Ovary (tissue), 9 donors: Measurements from ENCODE around the gene PSKH1. TPM values are rescaled to one million over a fixed set of nuclear protein-coding genes. Genes with fewer than 3 reads are reported as not detected.
A peak's percentile ranks its signal among the peaks of the same experiment; 100 is the strongest.

Experiments
- DNase-seq, 5 donors: peaks; one replicate each; pipeline ENCODE4 v3.0.0-alpha.2; 2019 to 2020
- H3K27ac ChIP-seq, 2 donors: fragments of 200-600 bp; one replicate each; pipeline versions ENCODE4 v1.5.1 to v1.8.0; 2019 to 2022
- H3K27me3 ChIP-seq: fragments of 200-600 bp; one replicate; pipeline ENCODE4 v1.8.0; 2022
- H3K36me3 ChIP-seq: fragments of 200-600 bp; sonication (generic); one replicate; pipeline ENCODE4 v1.5.1; 2019
- H3K4me1 ChIP-seq: one replicate; pipeline ENCODE4 v1.8.1; 2013; ENCODE audit warnings: mild to moderate bottlenecking, moderate library complexity; ENCODE audit not compliant: insufficient read depth
- H3K4me3 ChIP-seq: fragments of 200-600 bp; sonication (generic); one replicate; pipeline ENCODE4 v1.5.1; 2017
- H3K9me3 ChIP-seq, 2 donors: fragments of 200-600 bp in 1 of 2; sonication (generic) in 1 of 2; one replicate each; pipeline versions ENCODE4 v1.5.1 to v1.8.1; 2013 to 2019; ENCODE audit warnings: mild to moderate bottlenecking in 1 of 2, moderate library complexity in 1 of 2
- EP300 ChIP-seq: sonication (generic); formaldehyde crosslinking; IDR thresholded peaks from one replicate; pipeline ENCODE4 v1.6.1; 2017; ENCODE audit warnings: antibody characterized with exemption
- POLR2A ChIP-seq: fragments of 450-650 bp; IDR thresholded peaks from one replicate; pipeline ENCODE4 v1.6.1; 2017; ENCODE audit warnings: antibody characterized with exemption, mild to moderate bottlenecking, moderate library complexity
- WGBS, 3 donors: extraction: QIAGEN DNeasy Blood & Tissue Kit in 1 of 3; methylation state at CpG; one replicate each; pipeline versions ENCODE4 v1.1.5 to v1.1.7; 2013 to 2017; 5-methylcytosine and 5-hydroxymethylcytosine counted together
- intact Hi-C, 4 donors: fragments of 100-400 bp; cut with DNase I; formaldehyde crosslinking; loops; one replicate each; pipeline versions ENCODE4 v1.11.0 to v1.15.1; 2022 to 2023
- polyA plus RNA-seq, 2 donors: library from polyadenylated mRNA; stranded (reverse); fragments of 200-250 nt in 1 of 2; fragments of 350-450 nt in 1 of 2; fragmentation: Illumina TruSeq in 1 of 2; extraction: RNeasy Lipid Tissue Mini Kit (QIAGEN cat#74804) in 1 of 2; gene quantifications; one replicate each; pipeline ENCODE4 v1.2.3, GENCODE V29; 2013 to 2014
- total RNA-seq, 7 donors: library from RNA; depleted of rRNA in 2 of 7; stranded (reverse); fragments of >200 nt in 2 of 7; fragmentation: NEBNext Ultra II Directional in 3 of 7; extraction: Animal tissue kit (Norgen Biotek cat#: 25700) in 3 of 7; gene quantifications; one replicate each; pipeline versions ENCODE4 v1.1.0 to v1.2.4, GENCODE V29; 2016 to 2023
- TF ChIP-seq, protein P1 (sequence below), 3 donors: fragments of 450-650 bp in 2 of 3; fragments of 200-600 bp in 1 of 3; IDR thresholded peaks; one replicate each; pipeline versions ENCODE4 v1.5.1 to v1.8.0; 2016 to 2022; ENCODE audit warnings: antibody characterized with exemption in 3 of 3, mild to moderate bottlenecking in 1 of 3
- donor health status: DM: no; HTN: no; CAD: no; lungs with moderate emphysema.
- donor health status: DM: no; HTN: no; CAD: no.
- donor health status: Bipolar disorder and iron deficiency.
- donor health status: DM: yes; HTN: yes; CAD: no.
- donor health status: DM: no; HTN: no; CAD: no.
- donor health status: DM: yes; HTN: yes; CAD: no.

The PSKH1 gene
- total and polyA plus RNA-seq, 9 donors: 9.6 to 38.9 (median 26.6) TPM

DNA sequence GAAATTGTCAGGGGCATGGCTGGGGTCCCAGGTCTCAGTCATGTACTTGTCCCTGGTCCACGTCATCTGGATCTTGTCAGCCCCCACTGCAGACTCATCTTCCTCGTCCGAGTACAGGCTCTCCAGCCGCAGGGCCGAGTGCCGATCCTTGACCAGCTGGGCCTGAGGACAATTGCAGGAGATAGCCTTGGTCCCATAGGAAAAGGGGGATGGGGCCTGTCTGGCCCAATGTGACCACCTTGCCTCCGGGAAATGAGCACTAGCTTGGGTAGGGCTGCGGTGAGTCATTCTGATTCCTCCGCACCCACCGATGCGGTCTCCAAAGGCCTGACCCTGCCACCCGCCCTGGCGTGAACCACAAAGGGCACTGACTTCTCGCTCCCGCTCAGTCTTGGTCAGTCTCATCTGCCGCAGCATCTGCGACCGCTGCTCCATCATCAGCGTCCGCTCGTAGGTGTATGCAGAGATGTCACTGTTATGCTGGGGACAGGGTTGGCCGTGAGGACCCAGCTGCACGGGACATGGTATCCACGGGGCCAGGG lies 52.4 kb downstream of the PSKH1 start:
- intact Hi-C loops: no loop called here
- peaks cover 18% of the 10 kb centered on the region for H3K4me1 ChIP-seq
- 84 to 88% (median 85%) methylated on average over 24 of the region's 24 CpGs for WGBS, 3 donors
- DNase-seq: no peak
- H3K27ac ChIP-seq: no peak overlapping the region
- TF ChIP-seq EP300 (no peak), POLR2A (no peak)
- TF ChIP-seq, protein P1, sequence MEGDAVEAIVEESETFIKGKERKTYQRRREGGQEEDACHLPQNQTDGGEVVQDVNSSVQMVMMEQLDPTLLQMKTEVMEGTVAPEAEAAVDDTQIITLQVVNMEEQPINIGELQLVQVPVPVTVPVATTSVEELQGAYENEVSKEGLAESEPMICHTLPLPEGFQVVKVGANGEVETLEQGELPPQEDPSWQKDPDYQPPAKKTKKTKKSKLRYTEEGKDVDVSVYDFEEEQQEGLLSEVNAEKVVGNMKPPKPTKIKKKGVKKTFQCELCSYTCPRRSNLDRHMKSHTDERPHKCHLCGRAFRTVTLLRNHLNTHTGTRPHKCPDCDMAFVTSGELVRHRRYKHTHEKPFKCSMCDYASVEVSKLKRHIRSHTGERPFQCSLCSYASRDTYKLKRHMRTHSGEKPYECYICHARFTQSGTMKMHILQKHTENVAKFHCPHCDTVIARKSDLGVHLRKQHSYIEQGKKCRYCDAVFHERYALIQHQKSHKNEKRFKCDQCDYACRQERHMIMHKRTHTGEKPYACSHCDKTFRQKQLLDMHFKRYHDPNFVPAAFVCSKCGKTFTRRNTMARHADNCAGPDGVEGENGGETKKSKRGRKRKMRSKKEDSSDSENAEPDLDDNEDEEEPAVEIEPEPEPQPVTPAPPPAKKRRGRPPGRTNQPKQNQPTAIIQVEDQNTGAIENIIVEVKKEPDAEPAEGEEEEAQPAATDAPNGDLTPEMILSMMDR (IDR thresholded peaks at IDR 0.05): no peak
- H3K4me3 ChIP-seq: no peak overlapping the region
- no peaks in the 10 kb centered on the region for H3K9me3 ChIP-seq
- no peaks in the 10 kb centered on the region for H3K36me3 ChIP-seq
- H3K27me3 ChIP-seq: no peaks in the 10 kb centered on the region

DNA sequence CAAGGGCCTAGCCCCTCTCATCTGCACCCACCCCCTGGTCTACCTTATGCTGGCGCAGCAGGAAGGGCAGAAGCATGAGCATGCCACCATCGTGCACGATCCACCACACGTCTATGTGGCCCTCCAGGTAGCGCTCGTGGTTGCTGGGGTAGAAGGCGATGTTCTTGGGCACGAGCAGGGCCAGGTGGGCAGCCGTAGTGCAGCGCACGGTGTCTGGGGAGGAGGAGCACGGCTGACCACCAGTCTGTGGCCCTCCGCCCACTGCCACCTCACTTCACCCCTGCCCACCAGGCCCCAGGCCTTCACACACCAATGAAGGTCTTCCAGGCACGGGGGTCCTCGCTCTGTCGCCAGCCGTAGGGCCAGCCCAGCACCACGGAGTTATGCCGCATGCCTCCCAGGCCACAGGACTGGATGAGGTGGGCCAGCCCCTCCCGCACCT lies 53.1 kb downstream of the PSKH1 start:
- 87 to 94% (median 90%) methylated on average over 19 to 20 of the region's 20 CpGs for WGBS, 3 donors
- Histone ChIP-seq H3K4me1 (peaks cover 18% of the 10 kb centered on the region), H3K36me3 (no peaks in the 10 kb centered on the region), H3K27me3 (no peaks in the 10 kb centered on the region), H3K4me3 (no peak overlapping the region), H3K27ac (no peak overlapping the region), H3K9me3 (no peaks in the 10 kb centered on the region)
- intact Hi-C loops: no loop called here
- TF ChIP-seq EP300 (no peak), POLR2A (no peak)
- TF ChIP-seq, protein P1 (IDR thresholded peaks at IDR 0.05): no peak
- no peak for DNase-seq

DNA sequence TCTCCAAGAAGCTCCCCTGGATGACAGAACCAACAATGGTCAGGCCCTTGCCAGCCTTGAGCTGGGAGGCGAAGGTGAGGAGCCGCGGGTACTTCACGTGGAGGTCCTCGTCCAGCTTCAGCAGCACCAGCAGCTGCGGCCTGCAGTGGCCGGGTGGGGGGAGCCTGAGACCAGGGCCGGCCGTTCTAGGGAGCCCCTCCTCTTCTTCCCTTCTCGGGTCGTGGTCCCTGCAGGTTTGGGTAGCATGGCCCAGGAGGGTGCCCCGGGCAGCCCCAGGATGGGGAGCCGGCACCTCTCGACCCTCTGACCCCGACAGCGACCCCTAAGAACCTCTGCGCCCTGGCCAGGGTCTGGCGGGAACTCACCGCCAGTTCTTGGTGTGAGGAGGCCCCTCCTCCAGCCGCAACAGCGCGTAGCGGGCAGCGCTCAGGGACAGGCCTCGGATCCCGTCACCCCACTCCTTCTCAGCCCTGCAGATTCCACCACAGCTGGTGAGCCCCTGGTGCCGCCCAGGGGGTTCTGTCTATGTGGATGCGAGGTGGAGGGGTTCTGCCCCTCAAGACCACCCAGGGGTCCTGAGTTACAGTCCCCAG lies 54.0 kb downstream of the PSKH1 start:
- WGBS, 3 donors: 86 to 88% (median 86%) methylated on average over 18 to 28 of the region's 28 CpGs
- H3K4me3 ChIP-seq: no peak overlapping the region
- TF ChIP-seq, protein P1 (IDR thresholded peaks at IDR 0.05): no peak
- TF ChIP-seq POLR2A: no peak
- no peak for TF ChIP-seq EP300
- H3K9me3 ChIP-seq: no peaks in the 10 kb centered on the region
- H3K36me3 ChIP-seq: no peaks in the 10 kb centered on the region
- DNase-seq: peak in 2 of 5 donors; percentile 36 to 42
- H3K4me1 ChIP-seq: peaks cover 18% of the 10 kb centered on the region
- intact Hi-C loops: no loop called here
- H3K27me3 ChIP-seq: no peaks in the 10 kb centered on the region
- H3K27ac ChIP-seq: no peak overlapping the region

DNA sequence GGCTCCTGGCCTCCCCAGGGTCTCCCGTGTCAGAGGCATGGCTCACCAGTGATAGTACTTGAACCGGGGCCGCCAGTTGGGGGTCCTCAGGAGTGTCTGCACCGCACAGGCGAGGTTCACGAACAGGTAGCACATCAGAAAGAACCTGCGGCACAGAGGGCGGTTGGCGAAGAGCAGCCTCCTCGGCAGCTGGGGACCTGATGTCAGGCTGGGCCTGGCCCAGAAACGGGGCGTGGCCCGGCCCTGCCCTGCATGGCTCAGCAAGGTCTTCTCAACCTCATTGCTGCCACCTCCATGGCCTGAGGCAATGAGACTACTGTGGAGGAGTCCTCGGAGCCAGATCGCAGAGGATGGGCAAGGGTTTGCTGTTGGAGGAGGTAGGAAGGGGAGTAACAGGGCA lies 55.0 kb downstream of the PSKH1 start:
- TF ChIP-seq POLR2A: no peak
- TF ChIP-seq EP300: no peak
- TF ChIP-seq, protein P1 (IDR thresholded peaks at IDR 0.05): no peak
- 92 to 94% (median 92%) methylated on average over 15 of the region's 15 CpGs for WGBS, 3 donors
- no peak for DNase-seq
- intact Hi-C loops: no loop called here
- H3K9me3 ChIP-seq: no peaks in the 10 kb centered on the region
- H3K27ac ChIP-seq: no peak overlapping the region
- no peaks in the 10 kb centered on the region for H3K27me3 ChIP-seq
- peaks cover 18% of the 10 kb centered on the region for H3K4me1 ChIP-seq
- H3K4me3 ChIP-seq: no peak overlapping the region
- no peaks in the 10 kb centered on the region for H3K36me3 ChIP-seq
